SK-N-MC (cell line): ENCODE data around the gene PARVB.

Experiments used
- FOXP2 ChIP-seq: optimal IDR thresholded peaks from 2 replicates; pipeline ENCODE3; 2011; ENCODE audit warnings: mild to moderate bottlenecking, moderate library complexity; ENCODE audit not compliant: insufficient read depth; ENCODE audit errors: extremely low read length, control extremely low read depth
- POLR2AphosphoS5 ChIP-seq: IDR thresholded peaks from 2 replicates; pipeline ENCODE4 v1.6.1; 2012; ENCODE audit warnings: mild to moderate bottlenecking, low read depth, low read length, borderline replicate concordance

DNA sequence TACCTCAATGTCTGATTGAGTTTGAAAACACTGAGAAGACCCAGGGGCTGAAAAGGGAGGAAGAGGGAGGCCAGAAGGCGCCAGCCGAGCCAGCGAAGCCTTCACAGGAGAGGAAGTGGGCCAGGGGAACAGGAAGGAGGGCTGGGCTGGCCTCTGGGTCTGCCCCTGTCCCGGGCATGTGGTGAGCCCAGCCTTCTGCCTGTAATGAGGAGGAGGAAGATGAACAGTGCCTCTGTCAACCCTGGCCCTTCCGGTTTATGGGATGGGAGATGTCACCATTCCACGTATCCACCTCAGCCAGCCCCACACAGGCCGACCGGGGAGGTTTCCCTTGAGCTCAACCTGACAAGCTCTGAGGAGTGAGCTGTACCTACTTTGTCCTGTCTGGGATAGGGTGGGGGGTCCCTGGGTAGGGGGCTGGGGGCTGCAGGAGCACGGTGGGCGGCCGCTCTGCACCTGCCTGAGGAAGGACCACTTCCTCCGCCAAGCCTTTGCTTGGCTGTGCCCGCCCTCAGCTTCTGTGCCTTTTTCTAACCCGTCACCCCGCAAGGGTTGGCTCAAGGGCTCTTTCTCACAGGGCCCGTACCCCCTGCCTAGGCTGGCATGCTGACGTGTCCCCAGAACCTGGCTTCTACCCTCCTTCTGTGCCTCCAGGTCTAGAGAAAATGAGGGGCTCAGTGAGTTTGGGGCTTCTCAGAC lies 158.6 kb downstream of the PARVB start:
- TF ChIP-seq FOXP2 (no peak), POLR2AphosphoS5 (no peak)
